ENCODE measurements around the gene CNTN4. TPM values are rescaled to one million over a fixed set of nuclear protein-coding genes. Genes with fewer than 3 reads are reported as not detected.

Gene CNTN4
- total and polyA plus RNA-seq, 2 experiments from 2014 or later, result 0.91 to 4.0 TPM

GRCh38 chr3:2650746-2651145 lies 552.1 kb downstream of the CNTN4 start:
- peaks cover 96% of the 10 kb centered on the region for H3K9me3 Mint-ChIP-seq
- no peak for DNase-seq (ENCODE audit: low spot score)

More at GRCh38 chr3:2650746-2651145, 552.1 kb downstream of the CNTN4 start:
- H3K36me3 Mint-ChIP-seq (ENCODE audit: low read depth), result peaks cover 23% of the 10 kb centered on the region
- no peak overlapping the region for H2AFZ ChIP-seq
- H3K79me2 ChIP-seq (replicated peaks; ENCODE audit: insufficient read depth), result no peaks in the 10 kb centered on the region
- no peak overlapping the region for H3K27ac Mint-ChIP-seq
- no peak for ATAC-seq
- TF ChIP-seq EZH2 (IDR thresholded peaks at IDR 0.05; ENCODE audit: low read depth, unreplicated experiment), result no peak
- TF ChIP-seq CTCF (conservative IDR thresholded peaks at IDR 0.05; ENCODE audit: low read depth in 2 of 2), result no peak
- TF ChIP-seq ZNF114 (CRISPR knock-in tag; IDR thresholded peaks at IDR 0.05), result no peak
- no peak for TF ChIP-seq EZH2phosphoT487 (IDR thresholded peaks at IDR 0.05; ENCODE audit: unreplicated experiment)
- no peak for TF ChIP-seq ZNF331 (CRISPR knock-in tag; IDR thresholded peaks at IDR 0.05; ENCODE audit: low read depth)
- TF ChIP-seq NANOG (IDR thresholded peaks at IDR 0.05; ENCODE audit: borderline replicate concordance), result no peak
- TF ChIP-seq STAT1 (IDR thresholded peaks at IDR 0.05; ENCODE audit: unreplicated experiment), result no peak
- no peak for TF ChIP-seq ETS1 (IDR thresholded peaks at IDR 0.05)
- TF ChIP-seq CREB1 (CRISPR knock-in tag; IDR thresholded peaks at IDR 0.05; ENCODE audit: low read depth), result no peak
- no peak for TF ChIP-seq REST (IDR thresholded peaks at IDR 0.05; ENCODE audit: unreplicated experiment)
- no peak for TF ChIP-seq ZNF462 (CRISPR knock-in tag; IDR thresholded peaks at IDR 0.05)
- TF ChIP-seq POLR2AphosphoS5 (IDR thresholded peaks at IDR 0.05; ENCODE audit: low read depth), result no peak
- no peak for TF ChIP-seq JUNB (IDR thresholded peaks at IDR 0.05; ENCODE audit: unreplicated experiment)
- no peak overlapping the region for H3K27ac ChIP-seq (ENCODE audit: low read depth)
- H4K20me1 ChIP-seq (replicated peaks; ENCODE audit: insufficient read depth), result no peaks in the 10 kb centered on the region
- no peaks in the 10 kb centered on the region for H3K9me2 ChIP-seq (ENCODE audit: insufficient read depth)
- no peaks in the 10 kb centered on the region for H3F3A ChIP-seq (replicated peaks; ENCODE audit: low read depth)
- peaks cover 2% of the 10 kb centered on the region for H3K27me3 Mint-ChIP-seq (ENCODE audit: insufficient read depth, low read depth, poor library complexity)
- H3K27me3 ChIP-seq (ENCODE audit: insufficient read depth), result no peaks in the 10 kb centered on the region
- no peak overlapping the region for H3K4me2 ChIP-seq
- no peaks in the 10 kb centered on the region for H3K4me1 Mint-ChIP-seq
- H3K4me3 Mint-ChIP-seq, result no peak overlapping the region
- H3K4me1 ChIP-seq (ENCODE audit: insufficient read depth), result peaks cover 7% of the 10 kb centered on the region; the same call in 1 of the 2 replicates
- no peak overlapping the region for H3K4me3 ChIP-seq
- no peaks in the 10 kb centered on the region for H3K36me3 ChIP-seq (ENCODE audit: insufficient read depth)

All from GM23338 (cell line).